Gastrocnemius medialis (tissue), 4 donors: ENCODE measurements around the gene HLA-G.

ENCODE experiments used
- CTCF ChIP-seq, 5 experiments: fragments of 450-650 bp in 3 of 5; fragments of 200-600 bp in 2 of 5; sonication (generic) in 2 of 5; IDR thresholded peaks in 4 of 5; conservative IDR thresholded peaks in 1 of 5; 1 replicate in 4 of 5; 2 replicates in 1 of 5; pipeline ENCODE4 v1.5.1; 2016 to 2019; ENCODE audit warnings: antibody characterized with exemption in 5 of 5, mild to moderate bottlenecking in 3 of 5, moderate library complexity in 3 of 5
- POLR2A ChIP-seq, 2 donors: fragments of 450-650 bp; IDR thresholded peaks; one replicate each; pipeline ENCODE4 v1.6.1; 2017; ENCODE audit warnings: antibody characterized with exemption in 2 of 2, mild to moderate bottlenecking in 2 of 2, moderate library complexity in 2 of 2

- no peak for TF ChIP-seq CTCF (IDR thresholded peaks at IDR 0.05 in 4 of 5, conservative IDR thresholded peaks at IDR 0.05 in 1 of 5)
- TF ChIP-seq POLR2A (IDR thresholded peaks at IDR 0.05) = no peak
Observed at GRCh38 chr6:29800254-29800653, 27.4 kb upstream of the HLA-G start.
